ENCODE data around the gene ACBD7. TPM values are rescaled to one million over a fixed set of nuclear protein-coding genes. Genes with fewer than 3 reads are reported as not detected.

ACBD7 gene
- total RNA-seq, 1 experiment from 2014 or later = 1.8 TPM

GRCh38 chr10:15092855-15093408 lies 4.4 kb upstream of the ACBD7 start:
- no peak overlapping the region for H3K27ac ChIP-seq (ENCODE audit: low read length)
- DNase-seq (ENCODE audit: low read depth, low spot score) (no peak), ATAC-seq (no peak)
- in situ Hi-C loops (cut with HindIII; ENCODE audit: low pct_unique_long_range_greater_than_20kb, low sequenced_read_pairs) (no loop called here), intact Hi-C loops (cut with micrococcal nuclease; ENCODE audit: unreplicated experiment) (no loop called here)
- no peaks in the 10 kb centered on the region for H3K9me3 ChIP-seq (ENCODE audit: control insufficient read depth, insufficient read depth, low read depth, low read length)
- no peak overlapping the region for H3K4me3 ChIP-seq (ENCODE audit: low read depth in 2 of 2, low read length in 2 of 2)
- peaks cover 3% of the 10 kb centered on the region; the same call in 1 of the 2 replicates for H3K36me3 ChIP-seq (ENCODE audit: control insufficient read depth, insufficient read depth, low read length)
- H3K27me3 ChIP-seq (ENCODE audit: control insufficient read depth, insufficient read depth, low read length) = no peaks in the 10 kb centered on the region
- H3K4me1 ChIP-seq (ENCODE audit: control insufficient read depth, insufficient read depth, low read length) = 0 out of 2 replicates have a peak, but pooled peaks cover 3% of the 10 kb centered on the region
- ChIA-PET CTCF (no interaction called here), POLR2A (no interaction called here)
- BruUV-seq (replicated peaks) = no TSS peak
- TF ChIP-seq, protein P1, sequence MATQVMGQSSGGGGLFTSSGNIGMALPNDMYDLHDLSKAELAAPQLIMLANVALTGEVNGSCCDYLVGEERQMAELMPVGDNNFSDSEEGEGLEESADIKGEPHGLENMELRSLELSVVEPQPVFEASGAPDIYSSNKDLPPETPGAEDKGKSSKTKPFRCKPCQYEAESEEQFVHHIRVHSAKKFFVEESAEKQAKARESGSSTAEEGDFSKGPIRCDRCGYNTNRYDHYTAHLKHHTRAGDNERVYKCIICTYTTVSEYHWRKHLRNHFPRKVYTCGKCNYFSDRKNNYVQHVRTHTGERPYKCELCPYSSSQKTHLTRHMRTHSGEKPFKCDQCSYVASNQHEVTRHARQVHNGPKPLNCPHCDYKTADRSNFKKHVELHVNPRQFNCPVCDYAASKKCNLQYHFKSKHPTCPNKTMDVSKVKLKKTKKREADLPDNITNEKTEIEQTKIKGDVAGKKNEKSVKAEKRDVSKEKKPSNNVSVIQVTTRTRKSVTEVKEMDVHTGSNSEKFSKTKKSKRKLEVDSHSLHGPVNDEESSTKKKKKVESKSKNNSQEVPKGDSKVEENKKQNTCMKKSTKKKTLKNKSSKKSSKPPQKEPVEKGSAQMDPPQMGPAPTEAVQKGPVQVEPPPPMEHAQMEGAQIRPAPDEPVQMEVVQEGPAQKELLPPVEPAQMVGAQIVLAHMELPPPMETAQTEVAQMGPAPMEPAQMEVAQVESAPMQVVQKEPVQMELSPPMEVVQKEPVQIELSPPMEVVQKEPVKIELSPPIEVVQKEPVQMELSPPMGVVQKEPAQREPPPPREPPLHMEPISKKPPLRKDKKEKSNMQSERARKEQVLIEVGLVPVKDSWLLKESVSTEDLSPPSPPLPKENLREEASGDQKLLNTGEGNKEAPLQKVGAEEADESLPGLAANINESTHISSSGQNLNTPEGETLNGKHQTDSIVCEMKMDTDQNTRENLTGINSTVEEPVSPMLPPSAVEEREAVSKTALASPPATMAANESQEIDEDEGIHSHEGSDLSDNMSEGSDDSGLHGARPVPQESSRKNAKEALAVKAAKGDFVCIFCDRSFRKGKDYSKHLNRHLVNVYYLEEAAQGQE (IDR thresholded peaks at IDR 0.05; ENCODE audit: insufficient read depth in 1 of 2, low read depth in 2 of 2, low read length in 1 of 2) = no peak
- TF ChIP-seq POLR2AphosphoS5 (IDR thresholded peaks at IDR 0.05; ENCODE audit: low read depth, low read length) = no peak
- no peak for TF ChIP-seq SIN3A (IDR thresholded peaks at IDR 0.05; ENCODE audit: borderline replicate concordance, insufficient read depth, low read depth, low read length)
- TF ChIP-seq TCF7L2 (IDR thresholded peaks at IDR 0.05; ENCODE audit: low read depth, low read length) = no peak
- TF ChIP-seq, protein P2, sequence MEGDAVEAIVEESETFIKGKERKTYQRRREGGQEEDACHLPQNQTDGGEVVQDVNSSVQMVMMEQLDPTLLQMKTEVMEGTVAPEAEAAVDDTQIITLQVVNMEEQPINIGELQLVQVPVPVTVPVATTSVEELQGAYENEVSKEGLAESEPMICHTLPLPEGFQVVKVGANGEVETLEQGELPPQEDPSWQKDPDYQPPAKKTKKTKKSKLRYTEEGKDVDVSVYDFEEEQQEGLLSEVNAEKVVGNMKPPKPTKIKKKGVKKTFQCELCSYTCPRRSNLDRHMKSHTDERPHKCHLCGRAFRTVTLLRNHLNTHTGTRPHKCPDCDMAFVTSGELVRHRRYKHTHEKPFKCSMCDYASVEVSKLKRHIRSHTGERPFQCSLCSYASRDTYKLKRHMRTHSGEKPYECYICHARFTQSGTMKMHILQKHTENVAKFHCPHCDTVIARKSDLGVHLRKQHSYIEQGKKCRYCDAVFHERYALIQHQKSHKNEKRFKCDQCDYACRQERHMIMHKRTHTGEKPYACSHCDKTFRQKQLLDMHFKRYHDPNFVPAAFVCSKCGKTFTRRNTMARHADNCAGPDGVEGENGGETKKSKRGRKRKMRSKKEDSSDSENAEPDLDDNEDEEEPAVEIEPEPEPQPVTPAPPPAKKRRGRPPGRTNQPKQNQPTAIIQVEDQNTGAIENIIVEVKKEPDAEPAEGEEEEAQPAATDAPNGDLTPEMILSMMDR (IDR thresholded peaks at IDR 0.05) = no peak

GRCh38 chr10:15091418-15091817 lies 2.8 kb upstream of the ACBD7 start:
- ATAC-seq = no peak
- Histone ChIP-seq H3K4me3 (ENCODE audit: low read depth in 2 of 2, low read length in 2 of 2) (no peak overlapping the region), H3K9me3 (ENCODE audit: control insufficient read depth, insufficient read depth, low read depth, low read length) (no peaks in the 10 kb centered on the region), H3K27me3 (ENCODE audit: control insufficient read depth, insufficient read depth, low read length) (no peaks in the 10 kb centered on the region), H3K27ac (ENCODE audit: low read length) (no peak overlapping the region), H3K4me1 (ENCODE audit: control insufficient read depth, insufficient read depth, low read length) (0 out of 2 replicates have a peak, but pooled peaks cover 1% of the 10 kb centered on the region), H3K36me3 (ENCODE audit: control insufficient read depth, insufficient read depth, low read length) (no peaks in the 10 kb centered on the region)
- TF ChIP-seq, protein P2 (IDR thresholded peaks at IDR 0.05) = no peak
- TF ChIP-seq POLR2AphosphoS5 (IDR thresholded peaks at IDR 0.05; ENCODE audit: low read depth, low read length) (no peak), TCF7L2 (IDR thresholded peaks at IDR 0.05; ENCODE audit: low read depth, low read length) (no peak), SIN3A (IDR thresholded peaks at IDR 0.05; ENCODE audit: borderline replicate concordance, insufficient read depth, low read depth, low read length) (no peak)
- TF ChIP-seq, protein P1 (IDR thresholded peaks at IDR 0.05; ENCODE audit: insufficient read depth in 1 of 2, low read depth in 2 of 2, low read length in 1 of 2) = no peak
- DNase-seq (ENCODE audit: low read depth, low spot score) = no peak
- in situ Hi-C loops (cut with HindIII; ENCODE audit: low pct_unique_long_range_greater_than_20kb, low sequenced_read_pairs) = no loop called here
- POLR2A ChIA-PET = no interaction called here
- CTCF ChIA-PET = no interaction called here
- intact Hi-C loops (cut with micrococcal nuclease; ENCODE audit: unreplicated experiment) = no loop called here
- no TSS peak for BruUV-seq (replicated peaks)

Measured in Panc1 (cell line).